NCI-H2029 (cell line): Measurements from ENCODE around the gene ROCK1.
"Not testable (repeated sequence)": the region's sequence is repeated elsewhere in the genome, so short reads cannot be mapped to it uniquely, and the experiment has no call there.

Source experiments
- DNase-seq: peaks from one replicate; lab custom pipeline; 2025; lab: John Stamatoyannopoulos, UW

ROCK1 gene

DNA sequence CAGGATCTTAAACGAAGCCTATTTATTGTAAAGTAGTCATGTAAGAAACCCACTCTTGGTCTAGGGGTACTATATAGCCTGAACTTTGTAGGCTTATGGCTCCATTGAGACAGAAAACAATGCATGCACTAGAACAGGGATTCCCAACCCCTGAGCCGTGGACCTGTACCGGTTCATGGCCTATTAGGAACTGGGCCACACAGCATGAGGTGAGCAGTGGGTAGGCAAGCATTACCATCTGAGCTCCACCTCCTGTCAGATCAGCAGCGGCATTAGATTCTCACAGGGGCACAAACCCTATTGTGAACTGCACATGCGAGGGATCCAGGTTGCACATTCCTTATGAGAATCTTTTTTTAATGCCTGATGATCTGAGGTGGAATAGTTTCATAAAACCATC, 59.2 kb downstream of the ROCK1 start:
- DNase-seq = no peak

DNA sequence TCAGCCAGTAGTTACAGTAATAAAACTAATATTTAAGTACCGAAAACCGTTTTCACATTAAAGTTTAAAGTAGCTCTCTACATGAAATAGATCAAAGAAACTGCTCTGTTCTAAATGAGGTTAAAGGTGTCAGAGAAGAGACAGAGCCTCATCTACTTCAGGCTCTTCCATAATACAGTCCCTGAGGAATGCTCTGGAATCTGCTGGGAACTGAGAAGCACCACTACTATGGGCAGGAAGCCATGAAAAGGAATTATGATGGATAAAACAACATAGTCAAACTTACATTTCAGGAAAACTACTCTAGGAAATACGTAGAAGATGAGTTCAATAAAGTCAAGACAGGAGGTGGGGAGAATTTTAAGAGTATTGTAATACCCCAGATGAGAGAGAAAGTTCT, 60.0 kb downstream of the ROCK1 start:
- DNase-seq = no peak

DNA sequence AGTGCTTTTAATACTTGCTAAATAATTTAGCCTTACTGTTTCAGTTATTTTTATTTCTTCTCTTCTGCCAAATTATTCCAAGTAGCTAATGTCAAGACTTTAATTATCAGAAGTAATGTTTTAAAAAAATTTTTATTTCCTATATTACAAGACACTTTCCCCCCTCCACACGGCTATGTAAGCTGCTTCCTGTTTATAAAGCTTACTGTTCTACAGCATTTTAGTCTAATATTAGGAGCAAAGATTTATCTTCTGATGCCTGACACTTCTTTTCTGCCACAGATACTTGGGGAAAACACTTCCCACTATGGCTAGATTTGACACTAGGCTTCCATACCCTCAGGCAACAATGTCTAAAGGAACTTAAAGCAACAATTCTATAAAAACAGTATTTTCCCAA, 62.3 kb downstream of the ROCK1 start:
- DNase-seq = no peak

DNA sequence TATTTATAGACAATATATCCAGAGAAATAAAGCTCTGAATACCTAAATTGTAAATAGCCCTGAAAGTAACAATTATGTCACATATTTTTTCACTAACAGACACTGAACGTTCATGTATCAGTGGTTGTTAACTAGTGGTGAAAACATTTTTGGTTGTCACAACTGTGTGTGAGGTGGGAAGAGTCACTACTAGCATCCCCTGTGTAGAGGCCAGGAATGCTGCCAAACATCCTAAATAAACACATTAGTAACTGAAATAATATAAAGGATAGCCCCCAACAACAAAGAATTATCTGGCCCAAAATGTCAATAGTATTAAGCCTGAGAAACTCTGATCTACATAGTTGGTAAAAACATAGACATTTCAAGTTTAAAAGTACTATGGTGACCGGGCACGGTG, 64.5 kb downstream of the ROCK1 start:
- no peak for DNase-seq

DNA sequence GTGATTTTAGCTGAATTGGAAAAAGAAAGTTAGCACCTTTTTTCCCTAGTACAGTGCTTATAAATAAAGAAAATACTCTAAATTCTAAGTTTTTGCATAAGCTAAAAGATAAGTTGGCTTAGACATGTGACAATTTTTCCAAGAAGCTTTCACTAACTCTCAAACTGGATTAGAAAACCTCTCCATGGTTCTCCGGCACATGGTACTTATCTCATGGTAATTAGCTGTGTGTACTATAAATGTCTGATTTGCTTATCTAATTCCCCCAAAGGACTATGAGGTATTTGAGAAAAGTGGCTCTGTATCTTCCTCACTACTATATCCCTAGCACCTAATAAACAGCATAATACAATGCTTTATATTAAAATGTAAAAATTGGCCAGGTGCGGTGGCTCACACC, 71.1 kb downstream of the ROCK1 start:
- DNase-seq = no peak

DNA sequence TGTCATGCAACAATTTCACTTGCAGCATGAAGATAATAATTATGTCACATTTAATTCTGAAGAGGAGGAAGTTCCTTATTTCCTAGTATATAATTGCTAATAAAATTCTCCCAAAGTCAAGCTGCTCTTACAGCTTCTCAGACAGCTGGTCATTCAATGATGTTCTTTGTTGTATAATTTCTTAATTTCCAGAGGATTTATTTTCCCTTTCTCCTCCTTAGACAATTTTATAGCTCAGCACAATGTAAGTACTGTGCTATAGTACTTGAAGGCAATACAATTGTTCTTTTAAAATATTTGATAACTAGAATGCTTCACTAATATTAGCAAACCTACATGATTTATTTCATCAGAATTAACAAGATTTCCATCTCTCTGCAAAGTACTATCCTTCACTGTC, 73.4 kb downstream of the ROCK1 start:
- no peak for DNase-seq

DNA sequence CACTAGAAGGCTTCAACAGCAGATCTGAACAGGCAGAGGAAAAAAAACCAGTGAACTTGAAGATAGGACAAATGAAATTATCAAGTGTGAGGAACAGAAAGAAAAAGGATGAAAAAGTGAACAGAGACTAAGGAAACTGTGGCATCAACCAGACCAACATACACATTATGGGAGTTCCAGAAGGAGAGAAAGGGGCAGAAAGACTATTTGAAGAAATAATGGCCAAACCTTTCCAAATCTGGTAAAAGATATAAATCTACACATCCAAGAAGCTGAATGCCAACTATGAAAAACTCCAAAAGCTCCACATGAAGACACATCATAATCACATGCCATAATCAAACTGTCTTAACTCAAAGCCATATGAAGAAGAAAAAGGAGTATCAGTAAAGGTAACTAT, 79.8 kb downstream of the ROCK1 start:
- no peak for DNase-seq

DNA sequence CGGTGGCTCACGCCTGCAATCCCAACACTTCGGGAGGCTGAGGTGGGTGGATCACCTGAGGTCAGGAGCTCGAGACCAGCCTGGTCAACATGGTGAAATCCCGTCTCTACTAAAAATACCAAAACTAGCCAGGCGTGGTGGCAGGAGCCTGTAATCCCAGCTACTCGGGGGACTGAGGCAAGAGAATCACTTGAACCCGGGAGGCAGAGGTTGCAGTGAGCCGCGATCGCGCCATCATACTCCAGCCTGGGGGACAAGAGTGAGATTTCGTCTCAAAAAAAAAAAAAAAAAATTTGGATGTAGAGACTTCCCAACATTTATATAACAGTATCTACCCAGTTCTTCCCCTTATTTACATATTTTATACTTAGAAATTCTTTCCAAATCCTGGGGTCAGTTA, 93.4 kb downstream of the ROCK1 start:
- not testable (repeated sequence) for DNase-seq

DNA sequence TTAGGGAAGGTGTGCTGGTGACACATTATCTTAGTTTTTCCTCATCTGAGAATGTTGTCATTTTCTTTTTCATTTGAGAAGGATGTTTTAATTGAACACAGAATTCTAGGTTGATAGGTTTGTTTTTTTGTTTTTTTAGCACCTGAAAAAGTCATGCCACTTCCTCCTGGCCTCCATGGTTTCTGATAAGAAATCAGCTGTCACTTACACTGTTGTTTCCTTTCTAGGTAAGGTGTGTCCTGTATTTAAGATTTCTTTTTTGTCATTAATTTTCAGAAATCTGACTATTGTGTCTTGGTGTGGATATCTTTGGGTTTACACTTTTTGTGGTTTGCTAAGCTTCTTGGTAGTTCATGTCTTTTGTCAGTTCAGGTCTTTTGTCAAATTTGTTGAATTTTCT, 99.3 kb downstream of the ROCK1 start:
- no peak for DNase-seq

DNA sequence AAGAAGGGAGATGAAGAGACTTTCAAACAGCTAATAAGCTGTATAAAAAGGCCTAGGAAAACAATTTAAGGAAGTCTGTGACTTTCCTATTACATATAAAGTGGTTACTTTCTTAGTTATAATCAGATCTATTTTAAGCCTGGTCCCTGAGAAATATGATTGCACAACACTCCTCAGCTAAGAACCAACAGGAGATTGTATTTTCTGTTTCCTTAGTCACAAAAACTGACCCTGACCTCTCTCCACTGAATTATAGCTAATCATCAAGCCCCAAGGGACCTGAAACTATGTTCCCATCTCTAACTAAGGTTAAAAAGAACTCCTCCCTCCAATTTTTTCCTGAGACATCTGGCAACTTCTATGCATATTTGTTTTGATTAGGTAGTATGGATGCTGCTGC, 106.9 kb downstream of the ROCK1 start:
- DNase-seq = no peak

DNA sequence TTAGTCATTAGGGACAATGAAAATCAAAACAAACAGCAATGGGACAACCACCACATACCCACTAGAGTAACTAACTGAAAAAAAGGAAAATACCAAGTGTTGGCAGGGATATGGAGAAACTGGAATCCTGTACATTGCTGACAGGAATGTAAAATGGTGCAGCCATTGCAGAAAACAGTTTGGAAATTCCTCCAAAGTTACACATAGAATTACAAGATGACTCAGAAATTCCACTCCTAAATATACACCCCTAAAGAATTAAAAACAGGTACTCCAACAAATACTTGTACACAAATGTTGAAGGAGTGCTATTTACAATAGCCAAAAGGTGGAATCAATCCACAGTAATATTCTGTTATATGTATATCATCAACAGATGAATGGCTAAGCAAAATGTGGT, 110.9 kb downstream of the ROCK1 start:
- no peak for DNase-seq

DNA sequence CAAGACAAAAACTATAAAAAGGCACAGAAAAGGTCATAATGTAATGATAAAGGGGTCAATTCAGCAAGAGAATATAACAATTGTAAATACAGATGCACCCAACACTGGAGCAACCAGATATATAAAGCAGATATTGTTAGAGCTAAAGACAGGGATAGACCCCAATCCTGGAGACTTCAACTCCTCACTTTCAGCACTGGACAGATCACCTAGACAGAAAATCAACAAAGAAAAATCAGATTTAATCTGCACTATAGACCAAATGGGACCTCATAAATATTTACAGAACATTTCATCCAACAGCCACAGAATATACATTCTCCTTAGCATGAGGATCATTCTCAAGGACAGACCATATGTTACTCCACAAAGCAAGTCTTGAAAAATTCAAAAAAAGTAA, 114.2 kb downstream of the ROCK1 start:
- no peak for DNase-seq

DNA sequence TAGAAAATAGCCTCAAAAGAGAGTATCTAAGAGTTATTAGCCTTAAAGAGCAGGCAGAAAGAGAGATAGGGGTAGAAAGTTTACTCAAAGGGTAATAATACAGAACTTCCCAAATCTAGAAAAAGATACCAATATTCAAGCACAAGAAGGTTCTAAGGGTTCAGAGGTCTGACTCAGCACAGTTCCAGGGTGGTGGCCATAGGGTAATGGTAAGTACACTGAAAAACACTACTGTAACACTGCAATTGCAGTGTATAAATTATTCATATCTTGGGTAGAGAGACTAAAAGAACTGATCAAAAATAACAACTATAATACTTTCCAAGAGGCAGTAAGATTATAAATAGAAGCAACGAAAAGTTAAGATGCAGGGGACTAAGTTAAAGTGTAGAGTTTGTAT, 115.2 kb downstream of the ROCK1 start:
- DNase-seq = no peak

DNA sequence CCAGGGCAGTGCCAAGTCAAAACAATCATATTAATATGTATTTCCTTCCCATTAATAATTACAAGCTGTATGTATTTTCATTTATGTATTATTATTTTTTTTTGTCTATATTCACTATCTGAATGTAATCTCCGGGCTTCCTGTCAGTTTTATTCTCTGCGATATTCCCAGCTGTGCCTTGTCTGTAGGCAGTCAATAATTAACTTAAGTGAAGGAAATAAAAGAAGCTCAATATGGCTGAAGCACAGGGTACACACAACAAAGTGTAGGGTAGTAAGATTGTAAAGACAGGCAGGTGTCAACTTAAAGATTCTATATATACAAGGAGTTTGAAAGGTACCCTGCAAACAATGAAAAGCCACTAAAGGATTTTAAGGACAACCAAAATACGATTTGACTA, 122.9 kb downstream of the ROCK1 start:
- no peak for DNase-seq

DNA sequence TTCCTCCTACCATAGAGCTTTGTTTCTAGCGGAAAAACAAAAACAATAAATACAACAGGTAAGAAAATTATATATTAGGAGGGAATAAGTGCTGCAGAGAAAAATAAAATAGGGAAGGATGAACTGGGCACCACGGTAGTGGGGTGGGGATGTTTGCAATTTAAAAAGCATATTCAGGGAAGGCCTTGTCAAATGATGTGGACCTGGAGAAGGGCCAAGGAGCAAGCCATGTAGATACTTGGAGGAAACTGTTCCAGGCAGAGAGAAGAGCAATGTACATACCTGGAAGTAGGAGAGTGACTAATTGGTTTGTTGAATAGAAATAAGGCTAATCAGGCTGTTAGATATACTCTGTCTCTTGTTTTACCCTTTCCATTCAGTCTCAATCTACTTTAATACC, 136.5 kb downstream of the ROCK1 start:
- DNase-seq = no peak

DNA sequence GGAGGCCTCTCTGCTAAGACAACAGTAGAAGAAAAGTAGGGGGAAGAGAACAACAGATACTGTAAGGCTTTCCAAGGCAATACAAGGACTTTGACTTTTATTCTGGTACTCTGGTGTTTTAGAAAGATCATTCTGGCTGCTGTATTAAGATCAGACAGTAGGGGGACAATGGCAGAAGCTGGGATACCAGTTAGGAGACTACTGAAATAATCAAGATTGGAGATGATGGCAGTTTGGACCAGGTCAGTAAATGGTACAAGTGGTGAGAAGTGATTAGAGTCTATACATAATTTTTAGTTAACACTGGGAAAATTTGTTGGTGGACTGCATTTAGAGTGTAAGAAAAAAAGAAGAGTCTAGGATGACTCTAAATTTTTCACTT, 139.7 kb downstream of the ROCK1 start:
- no peak for DNase-seq

DNA sequence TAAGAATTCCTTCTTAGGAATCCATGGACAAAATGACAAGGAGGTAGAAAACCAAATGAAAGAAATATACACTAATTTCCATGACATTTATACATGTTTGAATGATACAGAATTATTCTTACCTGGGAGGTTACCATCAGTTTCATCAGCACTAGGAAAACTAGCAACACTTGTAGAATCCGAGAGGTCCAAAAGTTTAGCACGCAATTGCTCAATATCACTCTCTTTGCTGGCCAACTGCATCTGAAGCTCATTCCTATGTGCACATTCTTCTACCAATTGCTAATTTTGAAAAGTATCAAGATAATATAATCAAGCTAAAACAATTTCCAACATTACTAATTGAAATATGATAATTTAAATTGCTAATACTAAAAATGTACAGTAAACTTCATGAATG, 144.8 kb downstream of the ROCK1 start:
- no peak for DNase-seq

DNA sequence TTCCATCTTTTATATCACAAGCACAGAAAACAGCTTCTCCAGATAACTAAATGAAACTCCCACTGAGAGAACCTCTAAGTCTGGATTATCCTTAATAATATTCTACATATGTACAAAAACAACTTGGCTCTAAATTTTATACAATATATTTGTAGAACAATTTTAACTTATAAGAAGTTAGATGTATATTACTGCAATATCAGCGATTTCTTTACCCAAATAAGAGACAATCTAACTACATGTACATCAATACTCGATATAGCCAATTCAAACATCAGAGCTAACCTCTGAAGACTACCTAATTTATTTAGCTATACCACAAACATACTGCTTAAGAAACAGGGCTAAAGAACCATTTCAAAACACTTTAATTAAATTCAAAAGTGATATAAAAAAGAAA, 148.6 kb downstream of the ROCK1 start:
- no peak for DNase-seq

DNA sequence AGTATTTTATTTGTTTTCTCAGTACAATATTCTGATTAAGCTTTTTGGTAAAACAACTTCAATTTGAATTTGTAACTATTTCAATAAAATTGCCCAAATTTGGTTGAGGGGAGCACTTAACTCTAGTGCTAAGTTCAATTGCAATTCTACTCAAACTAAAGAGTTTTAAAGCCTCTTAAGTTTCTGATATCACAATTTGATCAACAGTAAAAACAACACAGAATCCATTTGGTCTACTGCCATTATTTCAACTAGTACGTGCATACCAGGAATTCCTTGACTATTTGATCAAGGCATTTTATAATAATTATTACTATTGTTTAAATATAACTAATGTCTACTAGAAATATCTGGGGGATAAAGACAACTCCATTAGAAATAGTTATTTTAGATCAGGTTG, 150.9 kb downstream of the ROCK1 start:
- DNase-seq = no peak

DNA sequence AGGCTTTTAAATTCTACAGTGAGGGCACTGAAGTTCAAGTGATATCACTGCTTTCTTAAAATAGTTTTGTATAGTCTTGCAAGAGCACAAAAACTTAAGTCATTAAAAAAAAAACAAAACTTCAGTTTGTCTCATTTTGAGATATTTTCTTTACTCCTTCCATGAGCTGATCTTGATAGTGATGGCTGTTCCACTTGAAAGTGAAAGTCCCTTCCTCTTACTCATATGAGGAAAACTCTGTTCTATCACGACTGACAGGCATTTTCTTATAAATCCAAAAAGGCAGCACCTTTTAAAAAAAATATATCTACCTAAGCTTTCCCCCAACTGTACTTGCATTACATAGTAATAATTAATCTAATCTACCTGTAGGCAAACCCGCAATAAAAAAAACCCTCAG, 160.8 kb downstream of the ROCK1 start:
- not testable (repeated sequence) for DNase-seq
